HG03378 (cell line): ENCODE measurements around the gene GGT6.
A peak's percentile ranks its signal among the peaks of the same experiment; 100 is the strongest.

Experiments used
- ATAC-seq: cut with Tn5 transposase; IDR thresholded peaks from one replicate; pipeline ENCODE4 v1.9.1; 2021; ENCODE audit warnings: mild to moderate bottlenecking, moderate library complexity; ENCODE audit not compliant: unreplicated experiment

Gene GGT6

DNA sequence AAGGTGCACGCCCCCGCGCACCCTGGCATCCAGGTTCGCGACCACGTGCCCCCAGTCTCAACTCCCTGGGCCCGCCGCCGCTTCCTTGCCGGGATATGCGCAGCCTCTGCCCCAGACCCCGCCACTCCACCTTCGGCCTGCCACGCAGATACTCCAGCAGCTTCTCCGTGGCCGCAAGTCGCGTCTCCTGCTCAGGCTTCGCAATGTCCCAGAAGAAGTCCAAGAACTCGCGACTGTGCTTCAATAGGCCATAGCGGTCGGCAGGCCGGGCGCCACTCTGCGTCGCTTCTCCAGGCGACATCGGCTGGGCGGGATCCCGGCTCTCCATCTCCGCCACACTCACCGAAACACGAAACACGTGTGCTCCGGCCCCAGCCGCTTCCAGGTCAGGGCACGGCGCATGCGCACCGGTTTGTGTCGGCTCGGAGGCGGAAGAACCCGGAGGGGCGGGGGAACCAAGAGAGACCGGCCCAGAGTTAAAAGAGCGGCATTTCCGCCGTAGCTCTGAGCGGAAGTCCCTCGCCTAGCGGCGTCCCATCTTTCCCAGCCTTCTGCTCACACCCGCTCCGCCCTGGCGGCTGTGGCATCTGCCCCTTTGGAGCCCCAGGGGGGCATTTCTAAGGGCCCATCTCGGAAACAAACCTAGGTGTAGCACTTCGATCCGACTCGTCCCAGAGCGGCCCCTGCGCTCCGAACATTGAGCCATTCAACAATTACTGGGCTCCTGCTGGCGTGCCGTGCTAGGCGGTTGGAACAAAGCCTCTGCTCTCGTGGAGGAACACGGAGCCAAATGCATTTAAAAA lies 5.2 kb downstream of the GGT6 start, which contains the start of gene MYBBP1A:
Gene MYBBP1A, minus strand, starts transcription at position 388 of the 803 bp plus-strand sequence. Its CDS starts 60 bp downstream, at position 328.
- ATAC-seq = peak; percentile 69

DNA sequence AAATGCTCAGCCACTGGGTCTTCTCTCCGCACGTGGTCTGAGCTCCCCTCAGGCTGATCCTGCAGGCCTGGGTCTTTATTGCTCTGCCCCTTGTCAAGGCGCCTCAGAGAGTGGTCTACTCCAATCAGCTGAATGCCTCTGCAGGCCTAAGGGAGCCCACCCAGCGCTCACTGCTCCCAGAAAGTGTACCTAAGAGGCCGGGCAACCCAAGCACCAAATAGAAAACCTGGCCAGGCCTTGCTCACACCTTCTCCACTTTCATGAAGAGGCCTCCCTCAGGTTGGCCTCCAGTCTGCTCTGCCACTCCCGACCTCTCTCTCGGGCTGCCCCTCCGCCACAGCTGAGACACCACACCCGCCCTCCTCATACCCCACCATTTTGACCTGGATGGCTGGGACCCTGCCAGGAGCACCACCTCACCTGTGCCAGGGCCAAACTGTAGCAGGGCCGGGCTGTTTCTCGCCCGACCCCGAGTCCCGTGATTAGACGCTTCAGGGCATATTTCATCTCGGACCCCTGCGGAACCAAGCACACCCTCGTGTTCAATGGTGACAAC lies 5.9 kb downstream of the GGT6 start:
- ATAC-seq = no peak

DNA sequence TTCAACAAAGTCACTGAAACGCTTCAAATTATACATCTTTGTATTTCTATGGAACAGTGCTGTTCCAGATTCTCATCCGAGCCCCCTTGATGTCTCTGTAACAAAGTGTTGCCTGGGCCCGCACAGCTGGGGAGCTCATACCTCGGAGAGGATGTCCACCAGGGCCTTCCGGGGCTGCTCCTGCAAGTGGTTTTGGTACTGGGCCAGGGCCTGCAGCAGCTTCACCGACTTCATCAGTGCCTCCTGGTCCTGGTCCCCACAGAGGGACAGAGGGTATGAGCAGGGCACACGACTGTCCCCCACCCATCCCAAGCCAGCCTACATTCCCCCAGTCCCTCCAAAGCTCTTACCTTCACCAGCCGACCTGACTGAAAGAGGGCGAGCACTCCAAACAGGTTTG lies 6.7 kb downstream of the GGT6 start:
- ATAC-seq = no peak

DNA sequence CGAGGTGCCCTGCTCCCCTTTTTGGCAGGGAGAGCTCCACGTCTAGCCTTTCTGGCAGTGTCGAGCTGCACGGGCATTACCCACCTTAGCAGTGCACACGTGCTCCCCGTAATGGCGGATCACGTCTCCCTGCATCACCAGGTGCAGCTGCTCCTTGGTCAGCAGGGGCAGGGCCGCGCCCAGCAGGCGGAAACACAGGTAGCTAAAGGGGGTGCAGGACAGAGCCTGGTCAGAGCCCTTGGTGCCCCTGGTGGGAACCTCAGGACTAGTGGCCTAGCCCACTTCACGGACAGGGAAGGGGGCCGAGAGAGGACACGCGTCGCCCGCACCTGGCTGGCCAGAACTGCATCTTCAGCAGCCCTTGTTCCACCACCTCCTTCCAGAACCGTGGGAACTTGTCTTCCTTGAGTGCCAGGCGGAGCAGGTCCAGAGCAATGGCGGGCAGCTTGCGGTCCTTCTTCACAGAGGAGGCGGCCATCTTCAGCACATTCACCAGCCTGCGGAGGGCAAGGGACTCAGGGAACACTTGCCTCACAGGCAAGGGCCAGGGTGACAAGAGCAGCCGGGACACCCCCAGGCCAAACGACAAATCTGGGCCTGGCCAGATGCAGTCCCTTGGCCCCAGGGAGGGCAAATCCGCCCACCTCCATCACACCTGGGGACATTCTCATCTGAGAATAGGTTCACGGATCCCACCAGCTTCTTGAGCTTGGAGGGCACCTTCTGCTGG lies 8.4 kb downstream of the GGT6 start:
- no peak for ATAC-seq

DNA sequence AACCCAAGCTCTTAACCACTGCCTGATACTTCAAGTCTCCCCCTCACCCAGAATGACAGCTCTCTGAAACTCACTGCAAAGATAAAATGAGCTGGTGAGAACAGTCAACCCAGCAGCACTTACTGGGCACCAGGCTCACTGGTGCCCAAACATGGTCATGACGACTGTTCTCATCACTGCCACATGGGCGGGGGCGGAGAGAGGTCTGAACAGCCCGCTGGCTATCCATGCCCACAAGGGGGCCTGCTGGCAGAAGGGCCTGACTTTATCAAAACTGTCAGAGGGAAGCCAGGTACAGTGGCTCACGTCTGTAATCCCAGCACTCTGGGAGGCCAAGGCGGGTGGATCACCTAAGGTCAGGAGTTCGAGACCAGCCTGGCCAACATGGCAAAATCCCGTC lies 9.2 kb downstream of the GGT6 start:
- ATAC-seq = no peak

DNA sequence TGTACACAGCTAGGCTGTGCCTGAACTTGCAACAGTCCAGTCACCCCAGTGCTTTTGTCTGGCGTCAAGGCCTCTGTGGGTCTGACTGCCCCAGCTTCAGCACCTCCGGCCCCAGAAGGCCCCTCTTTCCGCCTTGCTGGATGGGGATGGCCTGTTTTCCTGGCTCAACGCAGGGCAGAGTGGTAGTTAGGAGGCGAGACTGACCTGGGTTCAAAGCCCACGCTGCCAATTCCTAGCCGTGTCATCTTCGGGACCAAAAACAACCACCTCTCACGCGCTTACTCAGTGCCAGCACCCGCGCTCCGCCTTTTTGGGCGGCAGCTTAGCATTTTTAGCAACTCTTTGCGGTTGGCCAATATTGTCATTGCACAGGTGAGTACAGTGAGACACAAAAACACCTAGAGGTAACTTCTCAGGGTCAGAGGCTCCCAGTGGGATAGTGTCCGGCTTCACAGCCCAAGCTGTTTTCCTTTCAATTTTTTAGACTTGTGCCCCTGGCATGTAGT lies 9.8 kb downstream of the GGT6 start:
- no peak for ATAC-seq

DNA sequence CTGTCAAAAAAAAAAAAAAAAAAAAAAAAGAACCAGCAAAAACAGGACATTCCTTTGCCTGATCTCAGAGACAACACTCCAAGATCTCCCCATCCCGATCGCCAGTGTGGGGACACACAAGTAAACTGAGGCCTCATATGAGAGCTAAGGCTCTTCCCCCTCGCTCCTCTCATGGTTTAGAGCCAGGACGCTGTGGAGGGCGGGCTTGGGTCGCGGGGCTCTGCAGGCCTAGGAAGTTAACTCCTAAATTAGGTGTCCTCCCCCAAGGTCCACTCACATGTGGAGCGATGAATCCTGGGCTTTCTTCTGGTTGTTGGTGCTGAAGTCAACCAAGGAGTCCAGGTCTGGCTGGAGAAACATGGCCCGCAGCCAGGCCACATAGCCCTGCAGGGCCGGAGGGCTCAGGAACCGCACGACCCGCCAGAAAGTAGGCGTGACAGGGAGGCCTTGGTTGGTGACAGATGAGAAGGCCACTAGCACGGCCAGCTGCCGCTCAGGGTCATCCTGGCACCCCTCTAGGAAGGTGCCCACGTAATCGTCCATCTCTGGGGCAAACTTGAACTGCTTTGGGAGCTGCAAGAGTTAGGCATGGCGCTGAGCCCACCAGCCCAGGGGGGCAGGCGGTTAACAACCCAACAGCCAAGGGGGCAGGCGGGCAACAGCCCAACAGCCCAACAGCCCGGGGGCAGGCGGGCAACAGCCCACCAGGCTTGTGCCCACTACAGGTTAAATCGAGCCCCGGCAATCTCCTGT lies 10.4 kb downstream of the GGT6 start:
- no peak for ATAC-seq

DNA sequence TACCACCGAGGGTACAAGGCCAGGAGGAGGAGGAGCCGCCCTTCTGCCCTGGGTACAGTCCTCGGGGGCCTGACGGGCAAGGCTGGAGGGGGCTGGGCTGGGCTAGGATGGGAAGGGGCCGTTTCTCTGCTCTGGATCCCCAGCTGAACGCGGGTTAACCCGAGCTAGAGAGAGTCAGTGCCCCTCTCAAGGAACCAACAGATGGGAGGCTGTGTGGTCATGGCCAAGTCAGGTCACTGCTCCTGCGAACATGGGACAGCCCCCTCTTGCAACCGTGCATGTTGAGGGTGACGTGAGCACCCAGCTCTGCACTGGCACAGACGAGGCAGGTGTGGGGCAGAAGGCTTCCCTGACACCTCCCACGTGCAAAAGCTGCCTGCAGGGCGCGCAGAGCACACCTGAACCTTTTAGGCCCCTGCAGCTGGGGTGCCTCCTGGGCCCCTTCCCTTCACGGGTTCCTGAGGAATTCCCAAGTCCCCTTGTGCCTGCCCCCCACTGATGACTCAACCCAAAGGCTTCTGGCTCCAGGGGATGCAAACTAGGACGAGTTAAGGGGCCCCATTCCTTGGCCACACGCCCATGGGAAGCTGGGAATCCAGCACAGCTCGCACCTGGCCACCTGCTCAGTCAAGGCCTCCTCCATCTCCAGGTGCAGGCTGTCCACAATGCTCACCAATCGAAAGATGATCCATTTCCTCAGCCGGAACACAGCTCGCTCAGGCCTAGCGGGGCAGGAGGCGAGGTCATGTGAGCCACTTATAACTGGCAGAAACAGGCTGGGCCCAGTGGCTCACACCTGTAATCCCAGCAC lies 11.5 kb downstream of the GGT6 start:
- no peak for ATAC-seq

DNA sequence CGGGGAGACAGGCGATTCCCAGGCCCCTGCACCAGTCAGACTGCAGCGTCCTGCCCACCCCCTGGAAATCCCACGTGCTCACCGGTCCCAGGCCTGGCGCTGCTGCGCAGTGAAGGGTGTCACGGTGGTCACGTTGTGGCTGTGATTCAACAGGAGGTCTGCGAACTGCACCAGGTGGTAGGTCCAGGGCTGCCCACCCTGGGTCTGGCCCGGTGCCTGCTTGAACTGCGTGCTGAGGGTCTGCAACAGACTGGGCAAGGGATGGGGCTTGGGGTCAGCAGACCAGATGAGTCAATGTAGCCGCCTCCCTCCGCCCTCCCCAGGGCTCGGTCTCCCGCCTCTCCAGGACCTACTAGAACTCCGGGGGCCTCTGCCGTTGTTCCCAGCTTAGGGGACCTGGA lies 12.3 kb downstream of the GGT6 start:
- no peak for ATAC-seq

DNA sequence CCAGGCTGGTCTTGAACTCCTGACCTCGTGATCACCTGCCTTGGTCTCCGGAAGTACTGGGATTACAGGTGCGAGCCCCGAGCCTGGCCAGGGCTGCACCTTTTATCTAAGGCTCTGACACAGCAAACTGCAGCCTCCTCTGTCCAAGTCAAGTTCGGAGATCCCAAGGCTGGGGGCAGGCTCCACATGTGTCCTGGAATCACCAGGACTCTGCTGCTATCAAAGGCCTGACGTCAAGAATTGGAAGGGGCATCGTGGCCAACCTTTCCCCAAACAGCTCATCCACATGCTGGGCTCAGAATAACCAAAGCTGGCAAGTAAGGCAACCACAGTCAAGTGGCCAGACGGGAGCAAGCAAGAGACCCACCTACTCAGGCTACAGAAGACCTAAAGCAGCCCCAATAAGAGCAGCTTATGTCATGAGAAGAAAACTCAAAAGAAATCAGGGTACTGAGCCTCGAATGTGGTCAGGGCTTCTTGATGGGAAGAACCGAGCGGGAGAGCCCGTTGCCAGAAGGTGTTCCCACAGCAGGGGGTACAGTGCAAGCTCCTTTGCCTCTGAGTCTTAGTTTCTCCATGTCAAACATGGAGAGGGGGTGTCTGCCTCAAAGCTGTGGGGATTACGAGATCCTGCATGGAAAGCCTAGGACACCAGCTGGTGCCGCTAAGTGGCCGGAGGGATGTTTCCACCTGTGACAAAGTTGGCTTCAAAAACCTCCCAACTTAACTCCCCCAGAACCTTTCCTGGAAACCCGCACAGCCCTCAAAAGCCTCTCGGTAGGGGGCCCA lies 13.1 kb downstream of the GGT6 start:
- ATAC-seq = no peak

GRCh38 chr17:4545217-4545951 lies 15.0 kb downstream of the GGT6 start:
- no peak for ATAC-seq

DNA sequence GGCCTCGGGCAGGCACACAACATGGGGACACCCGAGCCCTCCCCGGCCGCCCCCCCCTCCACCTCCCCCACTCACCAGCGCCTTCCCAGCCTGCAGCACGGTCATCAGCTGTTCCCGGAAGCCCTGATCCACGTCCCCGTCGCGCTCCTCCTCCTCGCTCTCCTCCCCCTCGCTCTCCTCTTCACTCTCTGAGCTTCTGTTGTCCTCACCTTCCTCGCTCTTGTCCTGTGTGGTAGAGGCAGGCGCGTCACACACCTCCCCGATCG lies 15.5 kb downstream of the GGT6 start:
- ATAC-seq = no peak

DNA sequence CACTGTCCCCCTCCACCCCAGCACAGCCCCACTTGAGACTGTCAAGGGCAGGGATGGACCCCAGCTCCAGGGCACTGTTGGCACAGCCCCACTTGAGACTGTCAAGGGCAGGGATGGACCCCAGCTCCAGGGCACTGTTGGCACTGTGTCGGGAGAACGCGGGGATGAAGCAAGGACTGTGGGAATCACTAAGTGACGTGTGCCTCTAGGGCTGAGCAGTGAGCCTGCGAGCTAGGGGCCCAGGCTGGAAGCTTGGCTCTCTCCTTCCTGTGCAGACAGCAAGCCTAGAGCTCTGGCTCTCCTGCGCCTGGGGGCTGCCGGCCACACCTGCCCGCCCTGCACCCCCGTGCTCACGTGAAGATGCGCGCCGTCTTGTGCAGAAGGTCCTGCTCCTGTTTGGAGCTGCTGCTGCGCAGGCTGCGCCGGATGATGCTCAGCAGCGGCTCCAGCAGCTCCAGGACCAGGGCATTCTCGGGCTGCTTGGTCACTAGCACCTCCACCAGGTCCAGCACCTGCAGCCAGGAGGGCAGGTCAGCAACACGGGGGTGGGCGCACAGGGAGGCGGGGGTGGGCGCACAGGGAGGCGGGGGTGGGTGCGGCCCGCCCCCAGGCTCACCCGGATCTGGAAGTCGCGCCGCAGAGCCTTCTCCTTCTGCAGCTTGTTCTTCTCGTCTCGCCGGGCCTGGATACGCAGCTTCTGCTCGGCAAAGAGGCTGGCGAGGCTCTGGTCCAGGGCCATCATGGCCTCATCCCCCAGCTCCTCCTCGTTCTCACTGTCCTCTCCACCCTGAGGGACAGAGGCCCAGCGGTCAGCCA lies 16.0 kb downstream of the GGT6 start:
- no peak for ATAC-seq

DNA sequence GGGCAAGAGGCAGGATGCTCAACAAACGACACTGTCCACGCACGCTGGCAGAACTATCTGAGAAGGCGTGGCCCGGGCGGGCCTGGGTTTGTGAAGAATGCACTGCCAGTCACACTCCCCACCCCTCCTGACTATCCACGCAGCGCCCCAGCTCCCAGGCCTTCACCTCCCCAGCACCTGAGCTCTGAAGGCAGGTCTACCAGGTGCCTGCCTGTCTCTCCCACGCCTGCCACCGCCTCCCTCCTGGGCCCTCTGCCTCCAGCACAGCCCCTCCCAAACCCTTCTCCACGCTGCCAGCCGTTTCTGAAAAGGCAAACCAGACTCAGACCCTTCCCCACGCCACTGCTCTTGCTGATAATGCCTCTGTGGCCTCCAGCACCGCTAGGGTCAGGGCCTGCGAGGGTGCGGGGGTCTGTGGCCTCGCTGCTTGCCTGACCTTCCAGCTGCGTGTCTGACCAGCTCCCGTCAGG lies 16.8 kb downstream of the GGT6 start:
- no peak for ATAC-seq

DNA sequence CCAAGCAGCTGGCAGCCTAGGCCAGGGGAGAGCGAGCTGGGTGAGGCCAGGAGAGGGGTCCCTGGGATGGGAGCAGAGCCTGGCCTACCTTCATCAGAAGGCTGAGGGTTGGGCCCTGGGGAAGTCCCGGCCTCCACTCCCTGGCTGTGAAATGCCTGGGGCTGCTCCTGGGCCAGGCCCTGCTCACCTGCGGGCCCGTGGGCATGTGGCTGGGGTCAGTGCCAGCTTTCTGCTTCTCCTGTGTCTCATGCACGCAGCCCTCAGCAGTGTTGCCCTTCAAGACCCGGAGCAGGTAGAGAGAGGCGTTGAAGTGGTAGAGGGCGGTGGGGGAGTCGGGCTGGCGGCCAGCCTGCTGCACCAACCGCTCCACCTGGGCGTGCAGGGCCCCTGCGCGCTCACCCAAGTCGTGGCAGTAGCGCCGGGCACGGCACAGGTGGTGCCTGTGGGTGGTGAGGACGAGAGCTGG lies 17.6 kb downstream of the GGT6 start:
- no peak for ATAC-seq

- no peak for ATAC-seq
Observed at GRCh38 chr17:4542003-4542725, 18.2 kb downstream of the GGT6 start.

DNA sequence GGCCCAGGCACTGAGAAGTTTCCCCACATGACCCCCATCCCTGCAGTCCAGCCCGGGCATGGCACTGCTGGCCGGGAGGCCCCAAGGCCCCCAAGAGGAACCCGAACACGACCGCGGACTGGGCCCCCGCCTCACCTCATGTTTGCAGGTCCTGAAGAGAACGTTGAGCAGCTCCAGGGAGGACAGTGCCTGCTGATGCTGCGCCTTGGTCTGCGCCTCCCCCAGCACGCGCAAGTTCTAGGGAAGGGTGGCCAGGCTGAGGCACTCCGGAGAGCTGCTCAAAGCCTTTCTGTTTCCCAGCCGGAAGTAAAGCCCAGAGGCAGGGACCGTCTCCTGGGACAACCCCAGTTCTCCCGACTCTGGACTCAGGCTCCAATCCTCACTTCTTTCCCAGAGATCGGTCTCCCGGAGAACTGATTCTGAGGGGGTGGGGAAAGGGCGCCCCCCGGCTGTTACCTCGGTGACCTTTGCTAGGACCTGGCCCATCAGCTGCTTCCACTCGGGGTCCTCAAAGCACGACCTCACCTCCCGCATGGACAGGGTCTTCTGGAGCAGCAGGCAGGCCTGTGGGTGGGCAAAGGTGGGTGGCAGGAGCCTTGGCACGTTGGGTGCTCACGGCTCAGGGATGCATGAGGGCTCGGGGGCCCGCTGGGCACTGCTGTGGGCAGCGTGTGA lies 18.9 kb downstream of the GGT6 start:
- ATAC-seq = no peak
